Limb (tissue), 2 donors: ENCODE data around the gene TFCP2L1.

Experiments used
- DNase-seq, 2 donors: peaks; one replicate each; pipeline ENCODE4 v3.0.0-alpha.2; 2016; ENCODE audit errors: extremely low spot score in 2 of 2

The TFCP2L1 gene

DNA sequence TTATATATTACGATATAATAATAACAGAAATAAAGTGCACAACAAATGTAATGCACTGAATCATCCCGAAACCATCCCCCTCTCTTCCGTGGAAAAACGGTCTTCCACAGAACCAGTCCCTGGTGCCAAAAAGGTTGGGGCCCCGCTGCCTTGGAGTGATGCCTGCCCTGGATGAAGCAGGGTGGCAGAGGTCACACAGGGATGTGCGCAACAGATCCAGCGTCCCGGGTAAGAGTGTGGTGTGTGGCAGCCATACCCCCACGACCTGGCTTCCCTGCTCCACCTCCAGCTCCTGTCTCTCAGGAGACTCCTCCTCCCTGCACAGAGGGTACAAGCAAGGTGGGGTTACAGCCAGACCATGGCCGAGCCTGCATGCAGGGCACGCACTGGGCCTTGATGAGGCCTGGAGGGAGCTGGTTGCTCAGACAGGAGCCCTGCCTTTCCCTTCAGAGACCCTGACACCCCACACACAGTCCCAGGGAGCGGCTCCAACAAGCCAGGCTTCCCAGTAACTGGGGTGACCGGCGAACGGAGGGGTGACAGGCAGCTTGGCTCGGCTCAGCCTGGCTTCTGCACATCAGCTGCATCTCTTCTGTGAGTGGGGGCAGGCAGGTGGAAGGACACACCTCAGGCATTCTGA, 41.1 kb downstream of the TFCP2L1 start:
- no peak for DNase-seq

DNA sequence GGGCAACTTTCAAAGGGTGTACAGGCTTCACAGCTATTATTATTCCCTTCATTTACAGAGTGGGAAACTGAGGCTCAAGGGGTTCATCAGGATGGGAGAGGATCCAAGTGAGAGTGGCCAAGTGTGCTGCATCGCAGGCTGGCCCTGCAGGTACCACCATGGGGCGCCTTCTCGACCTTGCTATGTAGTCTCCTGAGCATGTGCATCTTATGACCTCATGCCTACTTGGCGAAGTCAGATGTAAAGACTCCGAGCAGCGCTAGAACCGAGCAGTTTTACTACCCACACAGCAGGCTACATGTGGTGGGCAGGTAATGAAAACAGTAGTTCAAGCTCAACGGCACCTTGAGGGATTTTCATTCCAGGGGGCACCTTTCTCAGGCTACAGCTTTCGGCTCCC, 42.0 kb downstream of the TFCP2L1 start:
- DNase-seq = no peak

GRCh38 chr2:121242175-121242875, 42.7 kb downstream of the TFCP2L1 start:
- DNase-seq = no peak

DNA sequence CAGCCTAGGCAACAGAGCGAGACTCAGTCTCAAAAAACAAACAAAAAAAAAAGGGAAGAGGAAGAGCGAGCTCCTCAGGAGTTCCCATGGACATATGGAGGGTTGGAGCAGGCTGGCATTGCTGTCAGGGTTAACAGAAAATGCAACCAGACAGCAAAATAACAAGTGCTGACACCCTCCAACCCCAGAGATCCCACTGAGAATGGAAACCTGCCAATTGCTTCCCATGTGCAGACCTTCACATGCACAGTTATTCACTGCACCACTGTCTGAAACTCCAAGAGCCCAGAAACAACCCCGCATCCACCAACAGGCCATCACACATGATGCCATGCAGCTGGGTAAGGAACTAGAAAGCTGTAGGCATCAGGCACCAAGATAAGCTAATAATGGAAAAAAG, 43.5 kb downstream of the TFCP2L1 start:
- DNase-seq = no peak

GRCh38 chr2:121240436-121240835, 44.6 kb downstream of the TFCP2L1 start:
- no peak for DNase-seq

DNA sequence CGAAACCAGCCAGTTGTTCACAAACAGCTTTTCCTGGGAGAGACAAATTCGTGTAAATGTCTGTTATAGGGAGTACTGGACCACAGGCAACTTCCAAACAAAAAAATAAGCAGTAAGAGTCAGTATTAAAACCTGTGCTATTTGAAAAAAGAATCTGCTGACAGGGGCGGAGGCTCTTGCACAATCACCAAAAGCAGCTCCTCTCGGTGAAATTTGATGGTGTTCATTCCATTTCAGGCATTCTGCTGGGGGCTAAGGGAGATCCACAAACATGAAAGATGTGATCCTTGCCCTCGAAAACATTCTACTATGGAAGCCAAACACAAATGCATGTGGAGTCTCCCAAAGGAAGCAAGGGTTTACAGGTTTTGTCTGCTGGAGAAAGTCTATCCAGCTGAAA, 45.0 kb downstream of the TFCP2L1 start:
- DNase-seq = no peak

DNA sequence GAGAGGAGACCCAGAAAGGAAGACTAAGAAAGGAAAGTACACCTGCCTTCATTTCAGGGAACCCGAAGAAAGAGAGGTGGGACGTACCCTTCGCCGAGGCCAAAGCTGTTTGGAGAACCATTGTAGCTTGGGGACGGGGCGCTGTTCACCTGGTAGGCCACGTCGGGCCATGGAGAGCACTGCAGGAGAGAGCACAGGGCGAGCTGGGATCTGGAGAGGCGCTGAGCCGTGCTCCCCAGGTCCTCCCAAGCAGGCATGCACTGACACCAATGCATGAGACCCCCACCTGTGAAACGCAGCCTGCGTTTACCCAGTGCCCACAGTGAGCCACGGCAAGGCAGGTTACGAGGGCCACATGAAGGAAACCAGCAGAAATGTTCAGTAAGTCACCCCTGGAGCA, 45.5 kb downstream of the TFCP2L1 start:
- DNase-seq = no peak

DNA sequence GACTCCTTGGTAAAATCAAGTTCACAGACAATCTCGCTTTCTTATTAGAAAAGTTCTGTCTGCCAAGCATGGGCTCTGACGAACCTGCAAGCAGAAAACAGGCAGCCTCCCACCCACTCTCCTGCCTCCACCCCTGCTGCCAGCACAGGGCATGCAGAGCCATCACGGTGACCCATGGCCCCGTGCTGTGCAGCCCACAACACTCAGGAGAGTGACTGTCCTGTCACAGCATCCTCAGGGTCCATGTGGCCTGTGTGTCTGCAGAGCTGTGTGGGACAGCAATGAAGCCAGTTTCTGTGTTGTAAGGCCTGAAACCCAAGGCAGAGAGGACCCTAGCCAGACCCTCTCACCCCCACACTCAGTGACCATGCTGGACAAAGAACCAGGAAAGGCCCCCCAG, 46.2 kb downstream of the TFCP2L1 start:
- no peak for DNase-seq

GRCh38 chr2:121237980-121238665, 46.9 kb downstream of the TFCP2L1 start:
- no peak for DNase-seq

GRCh38 chr2:121237336-121237979, 47.5 kb downstream of the TFCP2L1 start:
- no peak for DNase-seq

DNA sequence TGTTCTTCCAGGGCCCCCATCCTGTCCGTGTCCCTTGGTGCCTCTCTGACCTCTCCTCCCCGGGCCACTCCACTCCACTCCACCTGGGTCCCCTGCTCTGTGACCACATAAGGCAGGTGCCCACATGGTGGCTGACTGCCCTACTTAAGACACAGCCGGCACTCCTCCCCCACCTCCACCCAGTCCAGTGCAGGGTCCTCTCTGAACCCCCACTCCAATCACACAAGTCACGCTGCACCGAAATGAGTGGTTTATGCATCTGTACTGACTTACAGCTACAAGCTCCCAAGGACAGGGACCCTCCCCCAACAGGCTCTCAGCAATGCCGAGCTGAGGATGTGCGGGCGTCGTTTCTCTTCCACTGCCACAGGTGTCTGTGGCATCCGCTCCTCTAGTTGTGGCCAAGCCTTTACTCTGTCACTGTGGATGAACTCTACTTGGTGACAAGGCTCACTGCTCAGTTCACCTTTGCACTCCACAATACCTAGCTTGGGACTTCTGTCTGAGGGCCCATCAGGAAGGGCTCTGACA, 48.3 kb downstream of the TFCP2L1 start:
- DNase-seq = no peak

- DNase-seq = no peak
Observed at GRCh38 chr2:121236101-121236640, 48.8 kb downstream of the TFCP2L1 start.

GRCh38 chr2:121235542-121235941, 49.5 kb downstream of the TFCP2L1 start:
- DNase-seq = no peak

DNA sequence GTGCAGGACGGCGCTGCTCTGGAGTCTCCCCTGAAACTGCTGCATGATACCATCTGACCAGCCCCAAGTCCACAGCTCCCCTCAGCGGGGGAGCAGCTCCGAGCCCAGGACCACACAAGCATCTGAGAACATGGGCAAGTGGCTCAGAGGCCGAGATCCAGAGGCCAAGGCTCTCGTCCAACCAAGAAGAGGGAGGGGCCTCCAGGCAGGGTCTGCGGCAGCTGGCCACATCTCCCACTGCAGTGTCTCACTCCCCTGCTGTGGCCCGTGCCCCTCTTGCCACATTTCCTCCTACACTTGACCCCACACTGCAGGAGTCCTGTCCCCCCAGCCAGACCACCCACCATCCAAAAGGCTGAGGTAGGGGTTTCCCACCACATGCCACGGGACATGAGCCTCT, 50.2 kb downstream of the TFCP2L1 start:
- DNase-seq = no peak

- no peak for DNase-seq
Observed at GRCh38 chr2:121234144-121234543, 50.9 kb downstream of the TFCP2L1 start.

DNA sequence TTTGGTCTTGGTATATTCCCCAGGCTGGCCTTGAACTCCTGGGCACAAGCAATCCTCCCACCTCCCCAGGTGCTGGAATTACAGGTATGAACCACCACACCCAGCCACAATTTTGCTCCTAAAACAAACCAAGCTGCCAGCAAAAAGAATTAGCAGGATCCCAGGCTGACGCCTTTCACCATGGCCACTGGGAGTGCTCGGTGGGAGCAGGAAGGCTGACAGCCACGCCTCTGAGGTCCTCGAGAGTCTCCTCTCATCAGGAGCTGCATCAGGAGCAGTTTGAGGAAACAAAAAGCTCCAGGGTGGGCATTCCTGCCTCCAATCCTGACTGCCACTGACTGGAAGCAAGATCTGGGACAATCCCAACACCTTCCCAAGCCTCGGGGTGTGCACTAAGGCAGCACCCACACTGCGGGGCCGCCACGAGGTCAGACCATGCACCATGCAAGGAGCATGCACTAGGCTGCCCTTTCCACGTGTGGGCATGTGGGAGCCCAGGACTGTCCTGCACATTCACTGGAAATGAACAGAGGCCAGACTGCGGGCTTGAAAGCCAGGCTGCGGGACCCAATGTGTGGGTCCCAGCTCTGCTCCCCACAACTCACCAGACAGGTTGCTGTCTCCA, 51.4 kb downstream of the TFCP2L1 start:
- DNase-seq = no peak

- DNase-seq = no peak
Observed at GRCh38 chr2:121232626-121233265, 52.3 kb downstream of the TFCP2L1 start.

GRCh38 chr2:121231385-121232000, 53.5 kb downstream of the TFCP2L1 start:
- DNase-seq = no peak

DNA sequence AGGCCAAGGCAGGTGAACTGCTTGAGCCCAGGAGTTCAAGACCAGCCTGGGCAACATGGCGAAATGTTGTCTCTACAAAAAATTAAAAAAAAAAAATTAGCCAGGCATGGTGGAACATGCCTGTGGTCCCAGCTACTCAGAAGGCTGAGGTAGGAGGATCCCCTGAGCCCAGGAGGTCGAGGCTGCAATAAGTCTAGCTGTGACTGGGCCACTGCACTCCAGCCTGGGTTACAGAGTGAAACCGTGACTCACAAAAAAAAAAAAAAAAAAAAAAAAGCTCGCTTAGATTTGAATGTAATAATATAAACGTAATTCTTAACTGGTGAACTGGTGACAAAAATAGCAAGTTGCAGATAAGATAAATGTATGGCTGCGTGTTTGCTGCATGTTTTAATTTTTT, 56.5 kb downstream of the TFCP2L1 start:
- no peak for DNase-seq

DNA sequence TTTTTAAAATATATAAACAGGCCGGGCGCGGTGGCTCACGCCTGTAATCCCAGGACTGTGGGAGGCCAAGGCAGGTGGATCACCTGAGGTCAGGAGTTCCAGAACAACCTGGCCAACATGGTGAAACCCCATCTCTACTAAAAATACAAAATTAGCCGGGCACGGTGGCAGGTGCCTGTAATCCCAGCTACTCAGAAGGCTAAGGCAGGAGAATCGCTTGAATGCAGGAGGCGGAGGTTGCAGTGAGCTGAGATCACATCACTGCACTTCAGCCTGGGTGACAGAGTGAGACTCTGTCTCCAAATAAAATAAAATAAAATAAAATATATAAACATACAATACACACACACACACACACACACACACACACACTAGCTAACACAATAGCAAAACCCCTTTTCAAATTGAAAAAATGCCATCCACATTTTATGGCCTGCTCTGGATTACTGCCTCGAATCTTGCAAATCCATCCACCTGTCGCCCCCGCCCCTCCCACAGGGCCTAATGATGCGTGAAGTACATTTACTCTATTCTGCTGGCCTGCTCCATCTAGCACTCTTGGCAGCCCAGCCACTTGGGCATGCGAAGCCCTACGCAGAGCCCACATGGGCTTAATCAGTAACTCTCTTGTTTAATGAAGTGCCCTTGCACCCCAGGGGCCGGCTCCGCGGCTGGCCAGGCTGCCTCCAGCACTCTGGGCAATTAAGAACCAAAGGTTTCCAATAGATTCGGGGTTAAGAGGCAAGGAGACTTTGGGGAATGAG, 57.4 kb downstream of the TFCP2L1 start:
- DNase-seq = peak; percentile 48 to 61
